Stimulated activated CD4-positive, alpha-beta T cell treated with anti-CD3 and anti-CD28 coated beads, TNF-alpha, amount 100 ng/mL, for 4 hours (primary cell): Measurements from ENCODE around the gene ANKRD33B.
"Not testable (repeated sequence)": the region's sequence is repeated elsewhere in the genome, so short reads cannot be mapped to it uniquely, and the experiment has no call there.

Source experiments
- DNase-seq, 3 experiments: peaks; one replicate each; pipeline ENCODE4 v3.0.0-alpha.2; 2020; ENCODE audit warnings: low read depth in 3 of 3

The ANKRD33B gene

GRCh38 chr5:10655972-10656830, 92.3 kb downstream of the ANKRD33B start:
- no peak for DNase-seq

- DNase-seq: no peak
Measured at GRCh38 chr5:10658265-10658664, 94.4 kb downstream of the ANKRD33B start.

- DNase-seq: no peak
Measured at GRCh38 chr5:10660135-10660534, 96.3 kb downstream of the ANKRD33B start.

- no peak for DNase-seq
Measured at GRCh38 chr5:10660720-10661387, 97.0 kb downstream of the ANKRD33B start.

- no peak for DNase-seq
Measured at GRCh38 chr5:10661401-10661800, 97.5 kb downstream of the ANKRD33B start.

GRCh38 chr5:10662083-10662482, 98.2 kb downstream of the ANKRD33B start:
- no peak for DNase-seq

- no peak for DNase-seq
Measured at GRCh38 chr5:10662661-10663488, 99.0 kb downstream of the ANKRD33B start.

GRCh38 chr5:10663489-10664179, 99.8 kb downstream of the ANKRD33B start:
- DNase-seq: no peak

GRCh38 chr5:10664180-10664769, 100.4 kb downstream of the ANKRD33B start:
- DNase-seq: not testable (repeated sequence)

GRCh38 chr5:10665799-10666198, 101.9 kb downstream of the ANKRD33B start:
- no peak for DNase-seq

- no peak for DNase-seq
Measured at GRCh38 chr5:10666531-10667299, 102.8 kb downstream of the ANKRD33B start.

- DNase-seq: no peak
Measured at GRCh38 chr5:10667431-10668057, 103.7 kb downstream of the ANKRD33B start.

GRCh38 chr5:10668697-10669096, 104.8 kb downstream of the ANKRD33B start:
- no peak for DNase-seq

GRCh38 chr5:10669983-10670382, 106.1 kb downstream of the ANKRD33B start:
- no peak for DNase-seq

GRCh38 chr5:10671041-10672008, 107.5 kb downstream of the ANKRD33B start:
- DNase-seq: no peak

GRCh38 chr5:10672146-10673016, 108.5 kb downstream of the ANKRD33B start:
- DNase-seq: no peak

GRCh38 chr5:10673017-10673389, 109.1 kb downstream of the ANKRD33B start:
- DNase-seq: no peak

GRCh38 chr5:10673407-10673806, 109.5 kb downstream of the ANKRD33B start:
- DNase-seq: no peak
